GM13976 (cell line): ENCODE measurements around the gene HSPA4L.

Experiments
- DNase-seq: peaks from one replicate; pipeline ENCODE4 v3.0.0; 2012; ENCODE audit warnings: low spot score
- in situ Hi-C: fragments of 300-500 bp; cut with MboI; formaldehyde crosslinking; loops from one replicate; pipeline ENCODE4 v1.12.0; 2022; ENCODE audit warnings: low sequenced_read_pairs, mixed read lengths, inconsistent platforms; ENCODE audit not compliant: unreplicated experiment
- TF ChIP-seq, protein P1 (sequence below): IDR thresholded peaks from 2 replicates; pipeline ENCODE4 v1.5.1; 2012; ENCODE audit warnings: borderline replicate concordance, mild to moderate bottlenecking; ENCODE audit not compliant: insufficient read depth; ENCODE audit errors: extremely low read depth, missing control alignments, control extremely low read depth

Gene HSPA4L

DNA sequence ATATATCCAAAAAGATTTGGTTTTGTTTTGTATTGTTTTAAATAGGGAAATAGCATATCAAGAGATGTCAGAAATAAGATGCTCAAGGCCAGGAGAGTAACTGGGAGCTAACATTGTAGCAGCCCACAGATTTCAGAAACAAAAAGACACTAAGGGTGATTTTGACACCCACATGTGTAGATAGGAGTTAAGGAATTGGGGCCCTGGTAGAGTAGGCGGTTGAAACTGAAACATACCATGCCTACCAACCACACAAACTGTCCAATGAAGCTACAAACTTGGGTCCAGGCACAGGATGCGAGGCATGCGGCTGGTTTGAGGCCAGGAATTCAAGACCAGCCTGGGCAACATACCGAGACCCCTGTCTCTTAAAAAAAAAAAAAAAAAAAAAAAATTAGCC, 6.3 kb upstream of the HSPA4L start:
- in situ Hi-C loops, result no loop called here
- TF ChIP-seq, protein P1, sequence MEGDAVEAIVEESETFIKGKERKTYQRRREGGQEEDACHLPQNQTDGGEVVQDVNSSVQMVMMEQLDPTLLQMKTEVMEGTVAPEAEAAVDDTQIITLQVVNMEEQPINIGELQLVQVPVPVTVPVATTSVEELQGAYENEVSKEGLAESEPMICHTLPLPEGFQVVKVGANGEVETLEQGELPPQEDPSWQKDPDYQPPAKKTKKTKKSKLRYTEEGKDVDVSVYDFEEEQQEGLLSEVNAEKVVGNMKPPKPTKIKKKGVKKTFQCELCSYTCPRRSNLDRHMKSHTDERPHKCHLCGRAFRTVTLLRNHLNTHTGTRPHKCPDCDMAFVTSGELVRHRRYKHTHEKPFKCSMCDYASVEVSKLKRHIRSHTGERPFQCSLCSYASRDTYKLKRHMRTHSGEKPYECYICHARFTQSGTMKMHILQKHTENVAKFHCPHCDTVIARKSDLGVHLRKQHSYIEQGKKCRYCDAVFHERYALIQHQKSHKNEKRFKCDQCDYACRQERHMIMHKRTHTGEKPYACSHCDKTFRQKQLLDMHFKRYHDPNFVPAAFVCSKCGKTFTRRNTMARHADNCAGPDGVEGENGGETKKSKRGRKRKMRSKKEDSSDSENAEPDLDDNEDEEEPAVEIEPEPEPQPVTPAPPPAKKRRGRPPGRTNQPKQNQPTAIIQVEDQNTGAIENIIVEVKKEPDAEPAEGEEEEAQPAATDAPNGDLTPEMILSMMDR, result no peak
- DNase-seq, result no peak

DNA sequence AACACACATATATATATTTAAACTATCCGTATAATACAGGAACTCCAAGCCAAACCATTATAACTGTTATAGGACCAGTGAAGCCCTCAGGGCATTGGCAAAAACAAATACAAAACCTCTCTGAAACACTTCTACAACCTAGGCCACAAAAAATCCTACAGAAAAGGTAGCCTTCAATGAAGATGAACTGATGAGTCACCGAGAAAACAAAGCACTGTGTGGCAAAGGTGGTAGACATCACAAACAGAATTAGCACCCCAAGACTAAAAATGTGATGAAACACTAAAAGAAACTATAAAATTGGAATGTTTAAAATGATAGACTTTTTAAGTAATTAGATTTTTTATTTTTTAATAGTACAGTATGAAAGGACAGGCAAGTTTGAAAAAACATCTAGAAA, 5.5 kb upstream of the HSPA4L start:
- in situ Hi-C loops, result no loop called here

DNA sequence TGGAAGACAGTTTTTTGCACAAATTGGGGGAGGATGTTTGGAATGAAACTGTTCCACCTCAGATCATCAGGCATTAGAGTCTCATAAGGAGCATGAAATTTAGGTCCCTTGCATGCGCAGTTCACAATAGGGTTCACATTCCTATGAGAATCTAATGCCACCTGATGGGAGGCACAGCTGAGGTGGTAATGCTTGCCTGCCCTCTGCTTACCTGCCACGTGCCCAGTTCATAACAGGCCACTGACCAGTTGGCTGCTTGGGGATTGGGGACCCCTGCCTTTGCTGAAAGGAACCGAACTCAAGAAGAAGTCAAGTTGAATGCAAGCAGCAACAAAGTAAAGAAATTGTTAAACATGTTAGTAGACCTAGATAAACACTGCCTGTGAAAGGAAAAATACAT, 4.6 kb upstream of the HSPA4L start:
- in situ Hi-C loops, result no loop called here
- no peak for DNase-seq
- TF ChIP-seq, protein P1, result no peak

More for the DNA sequence above, 5.5 kb upstream of the HSPA4L start:
- TF ChIP-seq, protein P1, result no peak
- no peak for DNase-seq

DNA sequence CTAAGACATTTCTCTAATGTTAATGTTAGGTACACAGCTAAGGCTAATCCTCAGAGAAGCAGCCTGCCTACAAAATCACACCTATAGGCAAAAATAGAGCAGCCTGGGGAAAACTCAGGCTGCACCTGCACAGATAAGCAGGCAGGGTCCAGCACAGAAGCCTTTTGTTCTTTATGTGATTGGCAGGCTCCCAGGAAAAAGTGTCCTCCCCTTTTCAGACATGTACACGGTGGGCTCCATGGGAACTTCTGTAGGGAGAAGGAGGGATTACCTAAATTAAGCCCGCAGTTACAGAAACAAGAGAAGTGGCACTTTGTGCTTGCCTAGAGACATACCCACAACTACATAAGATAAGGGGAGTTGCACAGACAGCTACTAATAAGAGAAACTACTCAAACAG, 4.0 kb upstream of the HSPA4L start:
- in situ Hi-C loops, result no loop called here
- DNase-seq, result no peak
- TF ChIP-seq, protein P1, result no peak

DNA sequence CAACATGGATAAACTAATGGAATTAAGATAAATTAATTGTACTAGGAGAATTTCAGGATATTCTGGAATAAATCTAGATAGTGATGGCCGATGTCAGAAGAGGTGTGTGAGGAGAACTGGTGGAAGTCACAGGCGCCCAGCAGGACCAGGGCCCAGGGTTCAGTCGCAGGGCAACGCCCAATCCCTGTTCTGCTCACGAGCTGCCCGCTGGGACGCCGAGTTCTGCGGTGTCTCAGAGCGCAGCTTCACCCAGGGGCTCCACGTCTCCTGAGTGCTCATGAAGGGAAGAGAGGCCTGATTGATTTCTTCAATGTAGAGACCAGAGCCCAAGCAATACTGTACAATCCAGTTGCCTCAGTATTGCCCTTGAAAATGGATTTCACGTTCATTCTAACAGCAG, 1.5 kb upstream of the HSPA4L start:
- in situ Hi-C loops, result no loop called here

DNA sequence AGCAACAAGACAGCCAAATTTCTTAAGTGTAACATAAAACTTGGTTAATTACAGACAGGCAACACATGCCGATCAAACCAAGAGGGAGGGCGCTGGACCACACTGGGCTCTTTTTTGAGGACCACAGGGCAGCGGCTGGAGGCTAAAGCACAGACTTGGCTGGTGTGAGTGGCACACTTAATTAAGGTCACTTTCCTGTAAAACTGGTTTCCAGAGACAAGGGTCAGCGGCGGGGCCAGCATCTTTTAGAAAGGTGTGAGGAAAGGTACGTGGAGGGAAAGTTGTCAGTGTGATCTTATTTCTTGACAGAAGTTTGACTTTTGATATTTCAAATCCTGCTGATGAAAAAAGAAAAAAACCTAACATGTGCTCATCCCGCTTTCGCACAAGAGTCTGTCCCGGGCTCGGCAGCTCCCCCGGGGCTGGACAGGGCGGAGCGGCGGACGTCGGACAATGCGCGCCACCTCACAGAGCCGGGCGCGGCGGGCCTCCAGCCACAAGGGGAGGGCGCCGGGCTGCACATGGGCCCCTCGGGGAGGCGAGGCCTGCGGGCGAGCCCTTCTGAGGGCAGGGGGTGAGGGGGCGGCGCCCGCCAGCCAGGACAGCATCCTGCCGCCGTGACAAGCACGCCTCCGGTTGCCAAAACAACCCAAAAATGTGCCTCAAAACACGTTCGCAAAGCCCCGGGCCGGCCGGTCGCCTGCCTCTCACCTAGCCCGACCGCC, 660 bp upstream of the HSPA4L start:
- in situ Hi-C loops, result no loop called here
- peak; percentile 10 for DNase-seq
- TF ChIP-seq, protein P1, result no peak

More for the DNA sequence above, 1.5 kb upstream of the HSPA4L start:
- TF ChIP-seq, protein P1, result no peak
- no peak for DNase-seq
